Neural progenitor cell (in vitro differentiated cells): ENCODE measurements around the gene TMEM107. TPM values are rescaled to one million over a fixed set of nuclear protein-coding genes. Genes with fewer than 3 reads are reported as not detected.

Experiments
- DNase-seq: peaks from one replicate; pipeline ENCODE4 v3.0.0-alpha.2; 2016; ENCODE audit warnings: low spot score
- H2AFZ ChIP-seq: fragments of 200-600 bp; sonication (generic); replicated peaks from 2 replicates; pipeline ENCODE4 v1.6.1; 2016; ENCODE audit warnings: antibody characterized with exemption
- H3F3A ChIP-seq: fragments of 200-600 bp; sonication (generic); 2 replicates; pipeline ENCODE4 v1.6.1; 2016; ENCODE audit warnings: antibody characterized with exemption, low read depth
- H3K27ac ChIP-seq: fragments of 200-600 bp; sonication (generic); 2 replicates; pipeline ENCODE4 v1.5.1; 2016; ENCODE audit warnings: mild to moderate bottlenecking
- H3K27me3 ChIP-seq: fragments of 200-600 bp; sonication (generic); 2 replicates; pipeline ENCODE4 v1.6.1; 2016; ENCODE audit warnings: mild to moderate bottlenecking, moderate library complexity
- H3K36me3 ChIP-seq: fragments of 200-600 bp; sonication (generic); 2 replicates; pipeline ENCODE4 v1.5.1; 2016
- H3K4me1 ChIP-seq: fragments of 200-600 bp; sonication (generic); 2 replicates; pipeline ENCODE4 v1.6.1; 2016; ENCODE audit warnings: mixed run types
- H3K4me2 ChIP-seq: fragments of 200-600 bp; sonication (generic); 2 replicates; pipeline ENCODE4 v1.6.1; 2016
- H3K4me3 ChIP-seq: fragments of 200-600 bp; sonication (generic); 2 replicates; pipeline ENCODE4 v1.5.1; 2016
- H3K79me2 ChIP-seq: fragments of 200-600 bp; sonication (generic); 2 replicates; pipeline ENCODE4 v1.6.1; 2016; ENCODE audit warnings: low read depth
- H3K9ac ChIP-seq: fragments of 200-600 bp; sonication (generic); 2 replicates; pipeline ENCODE4 v1.6.1; 2016
- H3K9me3 ChIP-seq: fragments of 200-600 bp; sonication (generic); 2 replicates; pipeline ENCODE4 v1.5.1; 2016; ENCODE audit warnings: low read depth
- H4K20me1 ChIP-seq: fragments of 200-600 bp; sonication (generic); 2 replicates; pipeline ENCODE4 v1.6.1; 2016; ENCODE audit warnings: low read depth
- H3K27ac Mint-ChIP-seq: 3 replicates; pipeline ENCODE4 v1.8.0; 2021; ENCODE audit warnings: mixed read lengths
- H3K27me3 Mint-ChIP-seq: 2 replicates; pipeline ENCODE4 v1.8.0; 2022; ENCODE audit warnings: low read depth, mild to moderate bottlenecking, inconsistent platforms, moderate library complexity, mixed read lengths; ENCODE audit not compliant: insufficient read depth
- H3K36me3 Mint-ChIP-seq: 3 replicates; pipeline ENCODE4 v1.8.0; 2021; ENCODE audit warnings: mixed read lengths
- H3K4me1 Mint-ChIP-seq: 3 replicates; pipeline ENCODE4 v1.8.0; 2021; ENCODE audit warnings: mixed read lengths
- H3K4me3 Mint-ChIP-seq: 3 replicates; pipeline ENCODE4 v1.8.0; 2021; ENCODE audit warnings: mild to moderate bottlenecking, moderate library complexity, mixed read lengths
- H3K9me3 Mint-ChIP-seq: 3 replicates; pipeline ENCODE4 v1.8.0; 2020; ENCODE audit warnings: mixed read lengths
- CTCF ChIP-seq: fragments of 200-600 bp; sonication (generic); IDR thresholded peaks from 2 replicates; pipeline ENCODE4 v1.5.1; 2017; ENCODE audit warnings: antibody characterized with exemption, mild to moderate bottlenecking
- EZH2 ChIP-seq: fragments of 200-600 bp; sonication (generic); IDR thresholded peaks from 2 replicates; pipeline ENCODE4 v1.6.1; 2017; ENCODE audit warnings: antibody characterized with exemption, mild to moderate bottlenecking, moderate library complexity
- EZH2phosphoT487 ChIP-seq: fragments of 200-600 bp; sonication (generic); IDR thresholded peaks from 2 replicates; pipeline ENCODE4 v1.6.1; 2017; ENCODE audit warnings: antibody characterized with exemption
- total RNA-seq: library from RNA; depleted of rRNA; stranded (reverse); fragments of >200 nt; gene quantifications from 2 replicates; pipeline ENCODE4 v1.2.3, GENCODE V29; 2015; ENCODE audit warnings: low replicate concordance

The TMEM107 gene
- total RNA-seq, 1 donor from 2014 or later = 26.0 TPM

- Histone ChIP-seq H4K20me1 (peaks cover 18% of the 10 kb centered on the region), H3K27me3 (no peaks in the 10 kb centered on the region), H3K36me3 (no peaks in the 10 kb centered on the region), H3K4me1 (peaks cover 4% of the 10 kb centered on the region), H3K27ac (no peak overlapping the region), H3F3A (peaks cover 9% of the 10 kb centered on the region), H3K9ac (no peak overlapping the region), H2AFZ (no peak overlapping the region), H3K4me3 (no peak overlapping the region), H3K79me2 (no peaks in the 10 kb centered on the region), H3K9me3 (no peaks in the 10 kb centered on the region), H3K4me2 (no peak overlapping the region)
- Mint-ChIP-seq H3K4me3 (peak overlapping the region; percentile 41), H3K36me3 (peaks cover 14% of the 10 kb centered on the region), H3K9me3 (no peaks in the 10 kb centered on the region), H3K27me3 (peaks cover 12% of the 10 kb centered on the region), H3K4me1 (peaks cover 9% of the 10 kb centered on the region), H3K27ac (no peak overlapping the region)
- DNase-seq = no peak
- TF ChIP-seq EZH2phosphoT487 (no peak), EZH2 (no peak), CTCF (no peak)
These were observed 28.3 kb downstream of the TMEM107 start for GRCh38 chr17:8147805-8148404.

GRCh38 chr17:8147141-8147804 is 28.9 kb downstream of the TMEM107 start:
- Histone ChIP-seq H3K27me3 (no peaks in the 10 kb centered on the region), H2AFZ (no peak overlapping the region), H3K27ac (no peak overlapping the region), H3K4me2 (no peak overlapping the region), H3K4me3 (no peak overlapping the region), H3K9ac (no peak overlapping the region), H3K9me3 (no peaks in the 10 kb centered on the region), H3K4me1 (no peaks in the 10 kb centered on the region), H3F3A (peaks cover 4% of the 10 kb centered on the region), H3K79me2 (no peaks in the 10 kb centered on the region), H3K36me3 (no peaks in the 10 kb centered on the region), H4K20me1 (peaks cover 18% of the 10 kb centered on the region)
- Mint-ChIP-seq H3K36me3 (peaks cover 14% of the 10 kb centered on the region), H3K4me3 (no peak overlapping the region), H3K9me3 (no peaks in the 10 kb centered on the region), H3K4me1 (peaks cover 3% of the 10 kb centered on the region), H3K27me3 (peaks cover 12% of the 10 kb centered on the region), H3K27ac (no peak overlapping the region)
- DNase-seq = no peak
- TF ChIP-seq EZH2phosphoT487 = no peak
- no peak for TF ChIP-seq CTCF
- TF ChIP-seq EZH2 = no peak

- Histone ChIP-seq H3K79me2 (no peaks in the 10 kb centered on the region), H4K20me1 (peaks cover 13% of the 10 kb centered on the region), H3K27ac (no peak overlapping the region), H3K36me3 (no peaks in the 10 kb centered on the region), H3K4me2 (no peak overlapping the region), H3F3A (peaks cover 4% of the 10 kb centered on the region), H3K4me1 (no peaks in the 10 kb centered on the region), H3K4me3 (no peak overlapping the region), H3K9me3 (no peaks in the 10 kb centered on the region), H3K9ac (no peak overlapping the region), H2AFZ (no peak overlapping the region), H3K27me3 (no peaks in the 10 kb centered on the region)
- Mint-ChIP-seq H3K9me3 (no peaks in the 10 kb centered on the region), H3K4me1 (peaks cover 3% of the 10 kb centered on the region), H3K27ac (no peak overlapping the region), H3K4me3 (no peak overlapping the region), H3K27me3 (peaks cover 12% of the 10 kb centered on the region), H3K36me3 (peaks cover 15% of the 10 kb centered on the region)
- TF ChIP-seq EZH2 (no peak), EZH2phosphoT487 (no peak), CTCF (no peak)
- no peak for DNase-seq
These were observed 29.6 kb downstream of the TMEM107 start for GRCh38 chr17:8146381-8147140.
